HG03196 (cell line): ENCODE measurements around the gene ADGRL4.

ENCODE experiments used
- ATAC-seq: cut with Tn5 transposase; IDR thresholded peaks from one replicate; pipeline ENCODE4 v1.9.1; 2021; ENCODE audit not compliant: unreplicated experiment

The ADGRL4 gene

GRCh38 chr1:78840453-78841271 lies 165.9 kb downstream of the ADGRL4 start:
- ATAC-seq = no peak
